OCI-LY3 (cell line): ENCODE results near the gene SLC35F3.

ENCODE experiments used
- H2AFZ ChIP-seq: fragments of 200-600, 300-600 bp; shearing (Covaris generic); 2 replicates; pipeline ENCODE4 v1.6.0; 2014; ENCODE audit warnings: antibody characterized with exemption, low read depth, low read length
- H3K27ac ChIP-seq: fragments of 200-600, 300-600 bp; sonication (generic); 2 replicates; pipeline ENCODE4 v1.5.1; 2014; ENCODE audit warnings: mild to moderate bottlenecking, low read length, moderate library complexity, mixed read lengths
- H3K27me3 ChIP-seq: fragments of 200-600, 300-600 bp; sonication (generic); 2 replicates; pipeline ENCODE4 v1.6.1; 2014; ENCODE audit warnings: low read depth, low read length, mixed read lengths
- H3K36me3 ChIP-seq: fragments of 200-600, 300-600 bp; sonication (generic); replicated peaks from 2 replicates; pipeline ENCODE3; 2014; ENCODE audit warnings: low read depth, low read length, mixed read lengths
- H3K4me1 ChIP-seq: fragments of 300-600, 200-600 bp; sonication (generic); 2 replicates; pipeline ENCODE4 v1.6.1; 2014; ENCODE audit warnings: low read length, mixed read lengths
- H3K4me2 ChIP-seq: fragments of 200-600, 300-600 bp; sonication (generic); 2 replicates; pipeline ENCODE4 v1.6.1; 2014; ENCODE audit warnings: low read length, mixed read lengths
- H3K4me3 ChIP-seq: fragments of 300-600, 200-600 bp; sonication (generic); 2 replicates; pipeline ENCODE4 v1.5.1; 2014; ENCODE audit warnings: antibody characterized with exemption, mild to moderate bottlenecking, low read length, moderate library complexity
- H3K79me2 ChIP-seq: fragments of 300-600, 200-600 bp; shearing (Covaris generic); 2 replicates; pipeline ENCODE4 v1.6.1; 2014; ENCODE audit warnings: mild to moderate bottlenecking, low read length, mixed read lengths
- H3K9ac ChIP-seq: fragments of 300-600, 200-600 bp; shearing (Covaris generic); 2 replicates; pipeline ENCODE4 v1.6.0; 2014; ENCODE audit warnings: mild to moderate bottlenecking, low read length, moderate library complexity
- H3K9me3 ChIP-seq: fragments of 200-600, 300-600 bp; shearing (Covaris generic); 2 replicates; pipeline ENCODE4 v1.6.1; 2014; ENCODE audit warnings: low read length, mixed read lengths; ENCODE audit not compliant: insufficient read depth
- H4K20me1 ChIP-seq: fragments of 200-600, 300-600 bp; sonication (generic); 2 replicates; pipeline ENCODE4 v1.6.1; 2016; ENCODE audit warnings: low read length, mixed read lengths; ENCODE audit not compliant: insufficient read depth
- CTCF ChIP-seq: fragments of 200-600, 300-600 bp; sonication (generic); IDR thresholded peaks from 2 replicates; pipeline ENCODE4 v1.5.1; 2014; ENCODE audit warnings: antibody characterized with exemption, low read length, low read depth
- EZH2phosphoT487 ChIP-seq: fragments of 200-600 bp; shearing (Covaris generic); IDR thresholded peaks from 2 replicates; pipeline ENCODE4 v1.6.1; 2018; ENCODE audit warnings: antibody characterized with exemption, mixed run types, low read depth

Gene SLC35F3

GRCh38 chr1:233971753-233972152 lies 67.3 kb downstream of the SLC35F3 start:
- Histone ChIP-seq H3K9me3 (no peaks in the 10 kb centered on the region), H3K27ac (no peak overlapping the region), H3K79me2 (no peaks in the 10 kb centered on the region), H3K4me1 (no peaks in the 10 kb centered on the region), H3K4me3 (no peak overlapping the region), H3K27me3 (no peaks in the 10 kb centered on the region), H3K4me2 (no peak overlapping the region), H3K36me3 (no peaks in the 10 kb centered on the region), H3K9ac (no peak overlapping the region), H2AFZ (no peak overlapping the region), H4K20me1 (no peaks in the 10 kb centered on the region)
- no peak for TF ChIP-seq CTCF
- TF ChIP-seq EZH2phosphoT487: no peak

- Histone ChIP-seq H3K79me2 (no peaks in the 10 kb centered on the region), H3K9ac (no peak overlapping the region), H3K4me1 (no peaks in the 10 kb centered on the region), H3K27me3 (no peaks in the 10 kb centered on the region), H3K27ac (no peak overlapping the region), H4K20me1 (no peaks in the 10 kb centered on the region), H3K4me3 (no peak overlapping the region), H3K36me3 (no peaks in the 10 kb centered on the region), H3K4me2 (no peak overlapping the region), H2AFZ (no peak overlapping the region), H3K9me3 (no peaks in the 10 kb centered on the region)
- TF ChIP-seq CTCF (no peak), EZH2phosphoT487 (no peak)
These were observed 68.1 kb downstream of the SLC35F3 start for GRCh38 chr1:233972563-233972950.

- Histone ChIP-seq H3K4me2 (no peak overlapping the region), H3K27ac (no peak overlapping the region)
These were observed 68.6 kb downstream of the SLC35F3 start for GRCh38 chr1:233972951-233973635.

GRCh38 chr1:233975486-233975885 lies 71.0 kb downstream of the SLC35F3 start:
- TF ChIP-seq CTCF: no peak
- no peak for TF ChIP-seq EZH2phosphoT487
- H3K4me2 ChIP-seq: no peak overlapping the region
- no peaks in the 10 kb centered on the region for H3K36me3 ChIP-seq
- no peak overlapping the region for H3K9ac ChIP-seq
- H2AFZ ChIP-seq: no peak overlapping the region
- no peaks in the 10 kb centered on the region for H3K4me1 ChIP-seq
- no peak overlapping the region for H3K4me3 ChIP-seq
- H3K9me3 ChIP-seq: no peaks in the 10 kb centered on the region
- 0 out of 2 replicates have a peak, but pooled peaks cover 4% of the 10 kb centered on the region for H3K27me3 ChIP-seq
- H3K27ac ChIP-seq: no peak overlapping the region
- H4K20me1 ChIP-seq: no peaks in the 10 kb centered on the region
- H3K79me2 ChIP-seq: no peaks in the 10 kb centered on the region

More at GRCh38 chr1:233972951-233973635, 68.6 kb downstream of the SLC35F3 start:
- no peaks in the 10 kb centered on the region for H3K4me1 ChIP-seq
- H3K9ac ChIP-seq: no peak overlapping the region
- no peak overlapping the region for H3K4me3 ChIP-seq
- no peaks in the 10 kb centered on the region for H4K20me1 ChIP-seq
- no peaks in the 10 kb centered on the region for H3K36me3 ChIP-seq
- H2AFZ ChIP-seq: no peak overlapping the region
- no peaks in the 10 kb centered on the region for H3K9me3 ChIP-seq
- no peak for TF ChIP-seq EZH2phosphoT487
- TF ChIP-seq CTCF: no peak
- H3K27me3 ChIP-seq: 0 out of 2 replicates have a peak, but pooled peaks cover 4% of the 10 kb centered on the region
- H3K79me2 ChIP-seq: no peaks in the 10 kb centered on the region
